Keratinocyte (primary cell): ENCODE measurements around the gene ARHGAP28. TPM values are rescaled to one million over a fixed set of nuclear protein-coding genes. Genes with fewer than 3 reads are reported as not detected.

Experiments
- DNase-seq: peaks from one replicate; pipeline ENCODE4 v3.0.0-alpha.2; 2011; ENCODE audit warnings: low read depth, missing footprints, low spot score
- FAIRE-seq: peaks from 2 replicates; lab custom pipeline; 2011; peaks lifted over from hg19 to GRCh38; lab: Jason Lieb, UNC
- H2AFZ ChIP-seq: 2 replicates; pipeline ENCODE4 v1.6.0; 2012; ENCODE audit warnings: low read length, control low read depth, inconsistent platforms; ENCODE audit not compliant: control insufficient read depth
- H3K27ac ChIP-seq: 2 replicates; pipeline ENCODE4 v1.5.1; 2011; ENCODE audit warnings: low read length; ENCODE audit not compliant: control insufficient read depth, insufficient read depth
- H3K27me3 ChIP-seq: 3 replicates; pipeline ENCODE4 v1.6.0; 2011; ENCODE audit warnings: low read length; ENCODE audit not compliant: control insufficient read depth, insufficient read depth; ENCODE audit errors: extremely low read depth
- H3K36me3 ChIP-seq, 2 experiments: 2 replicates in 1 of 2; 3 replicates in 1 of 2; pipeline ENCODE4 v1.5.1; 2011; ENCODE audit warnings: low read length in 2 of 2, mild to moderate bottlenecking in 1 of 2; ENCODE audit not compliant: control insufficient read depth in 2 of 2, insufficient read depth in 2 of 2; ENCODE audit errors: extremely low read depth in 1 of 2
- H3K4me1 ChIP-seq: 3 replicates; pipeline ENCODE4 v1.5.1; 2011; ENCODE audit warnings: low read length; ENCODE audit not compliant: control insufficient read depth, insufficient read depth; ENCODE audit errors: extremely low read depth
- H3K4me2 ChIP-seq: 3 replicates; pipeline ENCODE4 v1.6.0; 2011; ENCODE audit warnings: low read depth, low read length; ENCODE audit not compliant: control insufficient read depth, insufficient read depth; ENCODE audit errors: extremely low read depth
- H3K4me3 ChIP-seq, 3 experiments: fragments of 200-600 bp in 1 of 3; sonication (generic) in 1 of 3; 2 replicates in 2 of 3; 3 replicates in 1 of 3; pipeline ENCODE4 v1.5.1; 2011 to 2016; ENCODE audit warnings: low read length in 3 of 3, mild to moderate bottlenecking in 3 of 3, control low read depth in 2 of 3, inconsistent platforms in 1 of 3, low read depth in 1 of 3, mixed read lengths in 1 of 3, mixed run types in 1 of 3, moderate library complexity in 1 of 3; ENCODE audit not compliant: control insufficient read depth in 2 of 3, insufficient read depth in 2 of 3; ENCODE audit errors: extremely low read depth in 1 of 3
- H3K79me2 ChIP-seq: 2 replicates; pipeline ENCODE4 v1.6.0; 2012; ENCODE audit warnings: low read length; ENCODE audit not compliant: control insufficient read depth, insufficient read depth
- H3K9ac ChIP-seq: 3 replicates; pipeline ENCODE4 v1.6.0; 2011; ENCODE audit warnings: low read length; ENCODE audit not compliant: control insufficient read depth, insufficient read depth; ENCODE audit errors: extremely low read depth
- H3K9me1 ChIP-seq: 3 replicates; pipeline ENCODE4 v1.6.0; 2011; ENCODE audit warnings: low read length; ENCODE audit not compliant: control insufficient read depth, insufficient read depth; ENCODE audit errors: extremely low read depth
- H3K9me3 ChIP-seq: 2 replicates; pipeline ENCODE4 v1.5.1; 2012; ENCODE audit warnings: low read depth, low read length; ENCODE audit not compliant: control insufficient read depth
- H4K20me1 ChIP-seq: 3 replicates; pipeline ENCODE4 v1.6.0; 2011; ENCODE audit warnings: low read length; ENCODE audit not compliant: control insufficient read depth, insufficient read depth; ENCODE audit errors: extremely low read depth
- CTCF ChIP-seq, 3 experiments: IDR thresholded peaks in 1 of 3; conservative IDR thresholded peaks in 1 of 3; optimal IDR thresholded peaks in 1 of 3; 2 replicates in 2 of 3; 3 replicates in 1 of 3; pipeline versions ENCODE3 to v1.5.1; 2011; ENCODE audit warnings: low read length in 3 of 3, mild to moderate bottlenecking in 3 of 3, moderate library complexity in 2 of 3, control low read depth in 1 of 3, inconsistent platforms in 1 of 3; ENCODE audit not compliant: insufficient read depth in 2 of 3; ENCODE audit errors: extremely low read depth in 1 of 3
- EZH2 ChIP-seq: IDR thresholded peaks from one replicate; pipeline ENCODE4 v1.6.1; 2012; ENCODE audit warnings: inconsistent platforms, mild to moderate bottlenecking, low read length, moderate library complexity
- dilution Hi-C: fragments of 300-500 bp; cut with MboI; formaldehyde crosslinking; loops from one replicate; pipeline ENCODE4 v1.7.0; 2020; ENCODE audit warnings: low sequenced_read_pairs; ENCODE audit not compliant: extremely low pct_ligation_motif_present
- polyA plus RNA-seq, 5 experiments: library from polyadenylated mRNA; depleted of rRNA in 3 of 5; stranded (reverse) in 3 of 5; stranded (forward) in 1 of 5; unstranded in 1 of 5; fragments of >200 nt; gene quantifications; 1 replicate in 1 of 5; 2 replicates in 3 of 5; 3 replicates in 1 of 5; pipeline versions ENCODE4 v1.2.1 to v1.2.3, GENCODE V29; 2011 to 2012; ENCODE audit warnings: missing spikeins in 2 of 5, low read depth in 1 of 5, low replicate concordance in 1 of 5

The ARHGAP28 gene
- polyA plus RNA-seq, 1 donor (not counting 4 experiments of a cell fraction or from before 2014, with no cell fraction given): 0.43 TPM

GRCh38 chr18:6871566-6871965 lies 142.1 kb downstream of the ARHGAP28 start:
- DNase-seq (no peak), FAIRE-seq (no peak)
- dilution Hi-C loops: loop anchor here (10.0 kb wide), 1 partner anchor 327 kb away; no protein-coding TSS in a partner anchor

GRCh38 chr18:6873040-6873751 lies 143.7 kb downstream of the ARHGAP28 start:
- no peaks in the 10 kb centered on the region for H3K27me3 ChIP-seq
- H2AFZ ChIP-seq: no peak overlapping the region
- H3K9me3 ChIP-seq: no peaks in the 10 kb centered on the region
- no peaks in the 10 kb centered on the region for H3K4me1 ChIP-seq
- H3K4me2 ChIP-seq: no peak overlapping the region
- H3K27ac ChIP-seq: no peak overlapping the region
- H3K4me3 ChIP-seq: no peak overlapping the region
- no peak for TF ChIP-seq EZH2
- no peak for TF ChIP-seq CTCF (optimal IDR thresholded peaks at IDR 0.05 in 1 of 3, IDR thresholded peaks at IDR 0.05 in 1 of 3, conservative IDR thresholded peaks at IDR 0.05 in 1 of 3; ENCODE audit: extremely low read depth in 1 of 3, insufficient read depth in 2 of 3, low read length in 3 of 3)
- H3K36me3 ChIP-seq: no peaks in the 10 kb centered on the region
- H4K20me1 ChIP-seq: no peaks in the 10 kb centered on the region
- FAIRE-seq (no peak), DNase-seq (no peak)
- H3K9me1 ChIP-seq: no peaks in the 10 kb centered on the region
- no peaks in the 10 kb centered on the region for H3K79me2 ChIP-seq
- H3K9ac ChIP-seq: no peak overlapping the region
- dilution Hi-C loops: loop anchor here (10.0 kb wide), 1 partner anchor 328 kb away; no protein-coding TSS in a partner anchor

More at GRCh38 chr18:6871566-6871965, 142.1 kb downstream of the ARHGAP28 start:
- no peak overlapping the region for H3K4me2 ChIP-seq
- H3K36me3 ChIP-seq: no peaks in the 10 kb centered on the region
- H3K9me3 ChIP-seq: no peaks in the 10 kb centered on the region
- H4K20me1 ChIP-seq: no peaks in the 10 kb centered on the region
- no peaks in the 10 kb centered on the region for H3K79me2 ChIP-seq
- no peak overlapping the region for H3K27ac ChIP-seq
- no peaks in the 10 kb centered on the region for H3K9me1 ChIP-seq
- H3K4me3 ChIP-seq: no peak overlapping the region
- no peak for TF ChIP-seq CTCF (optimal IDR thresholded peaks at IDR 0.05 in 1 of 3, IDR thresholded peaks at IDR 0.05 in 1 of 3, conservative IDR thresholded peaks at IDR 0.05 in 1 of 3; ENCODE audit: extremely low read depth in 1 of 3, insufficient read depth in 2 of 3, low read length in 3 of 3)
- TF ChIP-seq EZH2: no peak
- H3K9ac ChIP-seq: no peak overlapping the region
- no peak overlapping the region for H2AFZ ChIP-seq
- H3K4me1 ChIP-seq: no peaks in the 10 kb centered on the region
- no peaks in the 10 kb centered on the region for H3K27me3 ChIP-seq
